HepG2 (cell line): ENCODE measurements around the gene VPS26B. TPM values are rescaled to one million over a fixed set of nuclear protein-coding genes. Genes with fewer than 3 reads are reported as not detected.

Experiments used
- AHR ChIP-seq: IDR thresholded peaks from 2 replicates; pipeline ENCODE4 v1.6.1; 2018; ENCODE audit warnings: missing genetic modification reagents, missing compliant biosample characterization
- BCL6 ChIP-seq: IDR thresholded peaks from 2 replicates; pipeline ENCODE4 v1.6.1; 2016; ENCODE audit warnings: missing genetic modification reagents, missing compliant biosample characterization
- CHD4 ChIP-seq: fragments of 200-600 bp; sonication (generic); IDR thresholded peaks from 2 replicates; pipeline ENCODE4 v1.7.0; 2017; ENCODE audit warnings: mild to moderate bottlenecking, low read length, borderline replicate concordance
- ELF4 ChIP-seq: sonication (generic); formaldehyde crosslinking; IDR thresholded peaks from 2 replicates; pipeline ENCODE4 v1.5.0; 2020; ENCODE audit warnings: missing genetic modification reagents, mild to moderate bottlenecking, moderate library complexity, borderline replicate concordance
- HCFC1 ChIP-seq: fragments of 150-350 bp; IDR thresholded peaks from 2 replicates; pipeline ENCODE4 v1.6.1; 2014; ENCODE audit warnings: low read depth, low read length
- LCORL ChIP-seq, 2 experiments: fragments of 450-650 bp in 1 of 2; sonication (generic) in 1 of 2; formaldehyde crosslinking in 1 of 2; IDR thresholded peaks; 2 replicates each; pipeline versions ENCODE4 v1.5.0 to v1.6.1; 2017 to 2020; ENCODE audit warnings: antibody characterized with exemption in 1 of 2, missing genetic modification reagents in 1 of 2
- MTA3 ChIP-seq: sonication (generic); formaldehyde crosslinking; IDR thresholded peaks from 2 replicates; pipeline ENCODE4 v1.4.0; 2020; ENCODE audit warnings: missing genetic modification reagents
- NRL ChIP-seq: sonication (generic); formaldehyde crosslinking; IDR thresholded peaks from 2 replicates; pipeline ENCODE4 v1.5.0; 2020; ENCODE audit warnings: missing genetic modification reagents, mild to moderate bottlenecking, moderate library complexity, borderline replicate concordance
- PHF20 ChIP-seq: sonication (generic); formaldehyde crosslinking; IDR thresholded peaks from 2 replicates; pipeline ENCODE4 v1.5.0; 2020; ENCODE audit warnings: mild to moderate bottlenecking, missing genetic modification reagents
- POLR2AphosphoS5 ChIP-seq: IDR thresholded peaks from 2 replicates; pipeline ENCODE4 v1.6.1; 2012; ENCODE audit warnings: low read depth, low read length
- PRMT3 ChIP-seq: sonication (generic); formaldehyde crosslinking; IDR thresholded peaks from 2 replicates; pipeline ENCODE4 v1.8.1; 2022; ENCODE audit warnings: low read depth, mild to moderate bottlenecking, moderate library complexity, missing genetic modification reagents, borderline replicate concordance
- SALL2 ChIP-seq: sonication (generic); formaldehyde crosslinking; IDR thresholded peaks from 2 replicates; pipeline ENCODE4 v1.8.1; 2023; ENCODE audit warnings: mild to moderate bottlenecking, missing genetic modification reagents, inconsistent platforms
- TBX3 ChIP-seq: fragments of 450-650 bp; IDR thresholded peaks from 2 replicates; pipeline ENCODE4 v1.6.1; 2017; ENCODE audit warnings: antibody characterized with exemption, mild to moderate bottlenecking, inconsistent platforms, borderline replicate concordance
- THYN1 ChIP-seq: sonication (generic); formaldehyde crosslinking; IDR thresholded peaks from 2 replicates; pipeline ENCODE4 v1.8.1; 2023; ENCODE audit warnings: low read depth, mild to moderate bottlenecking, moderate library complexity, missing genetic modification reagents, borderline replicate concordance
- XRCC5 ChIP-seq: fragments of 200-400 bp; formaldehyde crosslinking; optimal IDR thresholded peaks from 2 replicates; pipeline ENCODE3; 2017; ENCODE audit warnings: mild to moderate bottlenecking, low read length
- ZNF446 ChIP-seq: sonication (generic); formaldehyde crosslinking; IDR thresholded peaks from 2 replicates; pipeline ENCODE4 v1.5.0; 2020; ENCODE audit warnings: mild to moderate bottlenecking, missing genetic modification reagents
- ZNF572 ChIP-seq: sonication (generic); formaldehyde crosslinking; IDR thresholded peaks from 2 replicates; pipeline ENCODE4 v1.5.1; 2020; ENCODE audit warnings: mild to moderate bottlenecking, missing genetic modification reagents
- ZNF614 ChIP-seq: IDR thresholded peaks from 2 replicates; pipeline ENCODE4 v1.6.1; 2018; ENCODE audit warnings: missing biosample characterization, missing genetic modification reagents, inconsistent platforms, borderline replicate concordance
- ZNF709 ChIP-seq: sonication (generic); formaldehyde crosslinking; IDR thresholded peaks from 2 replicates; pipeline ENCODE4 v1.5.0; 2020; ENCODE audit warnings: mild to moderate bottlenecking, missing genetic modification reagents
- ZNF883 ChIP-seq: sonication (generic); formaldehyde crosslinking; IDR thresholded peaks from 2 replicates; pipeline ENCODE4 v1.5.1; 2020; ENCODE audit warnings: mild to moderate bottlenecking, missing genetic modification reagents; ENCODE audit errors: not compliant biosample characterization
- polyA plus RNA-seq, 8 experiments: library from polyadenylated mRNA; depleted of rRNA in 3 of 8; stranded (reverse) in 7 of 8; unstranded in 1 of 8; fragments of >200 nt; fragmentation: Illumina TruSeq in 4 of 8; extraction: Trizol in 4 of 8; gene quantifications; 2 replicates each; pipeline versions ENCODE4 v1.2.1 to v1.2.3, GENCODE V29; 2011 to 2016; ENCODE audit warnings: low read depth in 4 of 8, missing spikeins in 1 of 8, mixed read lengths in 1 of 8; ENCODE audit not compliant: insufficient read depth in 1 of 8
- total RNA-seq, 5 experiments: library from RNA; depleted of rRNA; stranded (reverse); fragments of >200 nt; fragmentation: Illumina TruSeq; extraction: Trizol; gene quantifications; 2 replicates each; pipeline ENCODE4 v1.2.3, GENCODE V29; 2016; ENCODE audit warnings: low read depth in 1 of 5
- TF ChIP-seq, protein P1 (sequence below): sonication (generic); formaldehyde crosslinking; IDR thresholded peaks from 2 replicates; pipeline ENCODE4 v1.4.0; 2020; ENCODE audit warnings: missing genetic modification reagents
- TF ChIP-seq, protein P2 (sequence below): IDR thresholded peaks from 2 replicates; pipeline ENCODE4 v1.6.1; 2016; ENCODE audit warnings: low read depth
- TF ChIP-seq, protein P3 (sequence below): IDR thresholded peaks from 2 replicates; pipeline ENCODE4 v1.6.1; 2016
- TF ChIP-seq, protein P4 (sequence below): sonication (generic); formaldehyde crosslinking; IDR thresholded peaks from 2 replicates; pipeline ENCODE4 v1.8.0; 2022; ENCODE audit warnings: missing genetic modification reagents, mild to moderate bottlenecking, borderline replicate concordance

The VPS26B gene
- total and polyA plus RNA-seq, 2 of the 13 experiments (the other 11 are each of a cell fraction or from before 2014, with no cell fraction given), result 20.2 to 23.2 TPM

DNA sequence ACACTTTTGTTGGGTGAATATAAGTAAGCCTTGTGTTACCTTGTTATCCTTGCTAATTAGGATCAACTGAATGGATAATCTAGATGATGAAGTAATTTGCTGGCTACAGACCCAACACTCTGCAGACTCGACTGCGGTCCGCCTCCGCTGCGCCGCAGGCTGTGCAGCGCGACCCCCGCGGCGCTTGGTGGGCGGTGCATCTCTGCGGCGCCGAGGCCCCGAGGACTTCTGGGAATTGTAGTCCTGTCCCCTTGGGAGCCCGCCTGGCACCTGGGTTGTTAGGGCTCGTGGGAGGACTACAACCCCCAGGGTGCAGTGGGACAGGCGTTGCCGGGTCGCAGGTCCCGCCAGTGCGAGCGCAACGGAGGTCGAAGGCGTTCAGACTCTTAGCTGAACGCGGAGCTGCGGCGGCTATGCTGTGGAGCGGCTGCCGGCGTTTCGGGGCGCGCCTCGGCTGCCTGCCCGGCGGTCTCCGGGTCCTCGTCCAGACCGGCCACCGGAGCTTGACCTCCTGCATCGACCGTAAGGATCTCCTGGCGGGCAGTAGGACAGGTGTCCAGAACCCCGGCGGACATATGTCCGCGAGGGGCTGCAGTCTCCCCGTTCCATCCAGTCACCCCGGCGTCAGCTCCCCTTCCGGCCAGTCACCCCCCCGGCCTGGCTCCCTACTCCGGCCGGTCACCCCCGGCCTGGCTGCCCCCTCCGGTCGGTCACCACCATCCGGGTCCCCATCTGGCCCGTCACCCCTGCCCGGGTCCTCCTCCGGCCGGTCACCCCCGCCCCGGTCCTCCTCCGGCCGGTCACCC lies 28.9 kb downstream of the VPS26B start, which contains the start of the genes ACAD8 and THYN1 (continued):
- TF ChIP-seq, protein P1, sequence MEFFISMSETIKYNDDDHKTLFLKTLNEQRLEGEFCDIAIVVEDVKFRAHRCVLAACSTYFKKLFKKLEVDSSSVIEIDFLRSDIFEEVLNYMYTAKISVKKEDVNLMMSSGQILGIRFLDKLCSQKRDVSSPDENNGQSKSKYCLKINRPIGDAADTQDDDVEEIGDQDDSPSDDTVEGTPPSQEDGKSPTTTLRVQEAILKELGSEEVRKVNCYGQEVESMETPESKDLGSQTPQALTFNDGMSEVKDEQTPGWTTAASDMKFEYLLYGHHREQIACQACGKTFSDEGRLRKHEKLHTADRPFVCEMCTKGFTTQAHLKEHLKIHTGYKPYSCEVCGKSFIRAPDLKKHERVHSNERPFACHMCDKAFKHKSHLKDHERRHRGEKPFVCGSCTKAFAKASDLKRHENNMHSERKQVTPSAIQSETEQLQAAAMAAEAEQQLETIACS (CRISPR knock-in tag), result no peak
- TF ChIP-seq ELF4 (CRISPR knock-in tag) (no peak), SALL2 (CRISPR knock-in tag) (no peak; the same call in none of the 2 replicates), PRMT3 (CRISPR knock-in tag) (no peak), MTA3 (CRISPR knock-in tag) (no peak), XRCC5 (peak; percentile 67), ZNF446 (CRISPR knock-in tag) (peak; percentile 49; the same call in 1 of the 2 replicates), PHF20 (CRISPR knock-in tag) (peak; percentile 81), AHR (no peak), THYN1 (no peak), BCL6 (CRISPR knock-in tag) (peak; percentile 46; the same call in 1 of the 2 replicates), TBX3 (no peak), HCFC1 (peak; percentile 97), LCORL (IDR thresholded peaks at IDR 0.05) (no peak), LCORL (CRISPR knock-in tag; IDR thresholded peaks at IDR 0.05) (0 out of 2 replicates have a peak, but pooled peaks have one; percentile 79), ZNF572 (CRISPR knock-in tag) (no peak), NRL (CRISPR knock-in tag) (peak; percentile 71; the same call in 1 of the 2 replicates), ZNF883 (CRISPR knock-in tag) (peak; percentile 63), POLR2AphosphoS5 (peak; percentile 93), ZNF709 (CRISPR knock-in tag) (no peak), ZNF614 (CRISPR knock-in tag) (peak; percentile 83), CHD4 (no peak)
- TF ChIP-seq, protein P2, sequence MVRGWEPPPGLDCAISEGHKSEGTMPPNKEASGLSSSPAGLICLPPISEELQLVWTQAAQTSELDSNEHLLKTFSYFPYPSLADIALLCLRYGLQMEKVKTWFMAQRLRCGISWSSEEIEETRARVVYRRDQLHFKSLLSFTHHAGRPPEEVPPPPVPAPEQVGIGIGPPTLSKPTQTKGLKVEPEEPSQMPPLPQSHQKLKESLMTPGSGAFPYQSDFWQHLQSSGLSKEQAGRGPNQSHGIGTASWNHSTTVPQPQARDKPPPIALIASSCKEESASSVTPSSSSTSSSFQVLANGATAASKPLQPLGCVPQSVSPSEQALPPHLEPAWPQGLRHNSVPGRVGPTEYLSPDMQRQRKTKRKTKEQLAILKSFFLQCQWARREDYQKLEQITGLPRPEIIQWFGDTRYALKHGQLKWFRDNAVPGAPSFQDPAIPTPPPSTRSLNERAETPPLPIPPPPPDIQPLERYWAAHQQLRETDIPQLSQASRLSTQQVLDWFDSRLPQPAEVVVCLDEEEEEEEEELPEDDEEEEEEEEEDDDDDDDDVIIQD (CRISPR knock-in tag), result peak; percentile 29; the same call in 1 of the 2 replicates
- TF ChIP-seq, protein P3, sequence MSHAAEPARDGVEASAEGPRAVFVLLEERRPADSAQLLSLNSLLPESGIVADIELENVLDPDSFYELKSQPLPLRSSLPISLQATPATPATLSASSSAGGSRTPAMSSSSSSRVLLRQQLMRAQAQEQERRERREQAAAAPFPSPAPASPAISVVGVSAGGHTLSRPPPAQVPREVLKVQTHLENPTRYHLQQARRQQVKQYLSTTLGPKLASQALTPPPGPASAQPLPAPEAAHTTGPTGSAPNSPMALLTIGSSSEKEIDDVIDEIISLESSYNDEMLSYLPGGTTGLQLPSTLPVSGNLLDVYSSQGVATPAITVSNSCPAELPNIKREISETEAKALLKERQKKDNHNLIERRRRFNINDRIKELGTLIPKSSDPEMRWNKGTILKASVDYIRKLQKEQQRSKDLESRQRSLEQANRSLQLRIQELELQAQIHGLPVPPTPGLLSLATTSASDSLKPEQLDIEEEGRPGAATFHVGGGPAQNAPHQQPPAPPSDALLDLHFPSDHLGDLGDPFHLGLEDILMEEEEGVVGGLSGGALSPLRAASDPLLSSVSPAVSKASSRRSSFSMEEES (CRISPR knock-in tag), result peak; percentile 49; the same call in 1 of the 2 replicates
- TF ChIP-seq, protein P4, sequence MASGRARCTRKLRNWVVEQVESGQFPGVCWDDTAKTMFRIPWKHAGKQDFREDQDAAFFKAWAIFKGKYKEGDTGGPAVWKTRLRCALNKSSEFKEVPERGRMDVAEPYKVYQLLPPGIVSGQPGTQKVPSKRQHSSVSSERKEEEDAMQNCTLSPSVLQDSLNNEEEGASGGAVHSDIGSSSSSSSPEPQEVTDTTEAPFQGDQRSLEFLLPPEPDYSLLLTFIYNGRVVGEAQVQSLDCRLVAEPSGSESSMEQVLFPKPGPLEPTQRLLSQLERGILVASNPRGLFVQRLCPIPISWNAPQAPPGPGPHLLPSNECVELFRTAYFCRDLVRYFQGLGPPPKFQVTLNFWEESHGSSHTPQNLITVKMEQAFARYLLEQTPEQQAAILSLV (CRISPR knock-in tag), result no peak
